Nephron progenitor cell (in vitro differentiated cells): ENCODE measurements around the gene PRKCQ.
"Not testable (repeated sequence)": the region's sequence is repeated elsewhere in the genome, so short reads cannot be mapped to it uniquely, and the experiment has no call there.

Experiments
- DNase-seq: peaks from one replicate; pipeline ENCODE4 v3.0.0; 2021
- H3K27ac Mint-ChIP-seq: 2 replicates; pipeline ENCODE4 v1.8.0; 2021; ENCODE audit warnings: mild to moderate bottlenecking, moderate library complexity, mixed read lengths
- H3K27me3 Mint-ChIP-seq: 2 replicates; pipeline ENCODE4 v1.8.0; 2021; ENCODE audit warnings: mild to moderate bottlenecking, low read depth, mixed read lengths; ENCODE audit not compliant: poor library complexity
- H3K36me3 Mint-ChIP-seq: 2 replicates; pipeline ENCODE4 v1.8.0; 2021; ENCODE audit warnings: low read depth, mixed read lengths
- H3K4me1 Mint-ChIP-seq: 2 replicates; pipeline ENCODE4 v1.8.0; 2021; ENCODE audit warnings: mixed read lengths
- H3K4me3 Mint-ChIP-seq: 2 replicates; pipeline ENCODE4 v1.8.0; 2021; ENCODE audit warnings: mild to moderate bottlenecking, moderate library complexity, mixed read lengths
- H3K9me3 Mint-ChIP-seq: 2 replicates; pipeline ENCODE4 v1.8.0; 2021; ENCODE audit warnings: mild to moderate bottlenecking, moderate library complexity, mixed read lengths
- CTCF ChIP-seq: fragments of 200-600 bp; sonication (generic); IDR thresholded peaks from 2 replicates; pipeline ENCODE4 v1.5.0; 2021; ENCODE audit warnings: antibody characterized with exemption

The PRKCQ gene

GRCh38 chr10:6476989-6477388 is 103.1 kb downstream of the PRKCQ start:
- no peaks in the 10 kb centered on the region for H3K27me3 Mint-ChIP-seq
- peaks cover 31% of the 10 kb centered on the region for H3K36me3 Mint-ChIP-seq
- DNase-seq = no peak
- TF ChIP-seq CTCF = no peak
- no peak overlapping the region for H3K4me3 Mint-ChIP-seq
- peaks cover 29% of the 10 kb centered on the region for H3K4me1 Mint-ChIP-seq
- H3K27ac Mint-ChIP-seq = no peak overlapping the region
- no peaks in the 10 kb centered on the region for H3K9me3 Mint-ChIP-seq

- H3K27me3 Mint-ChIP-seq = no peaks in the 10 kb centered on the region
- no peak overlapping the region for H3K4me3 Mint-ChIP-seq
- H3K36me3 Mint-ChIP-seq = peaks cover 43% of the 10 kb centered on the region
- peaks cover 34% of the 10 kb centered on the region for H3K4me1 Mint-ChIP-seq
- TF ChIP-seq CTCF = no peak
- DNase-seq = no peak
- H3K9me3 Mint-ChIP-seq = peaks cover 16% of the 10 kb centered on the region
- no peak overlapping the region for H3K27ac Mint-ChIP-seq
Measured at GRCh38 chr10:6474871-6475270, 105.2 kb downstream of the PRKCQ start.

- no peak for DNase-seq
- H3K27me3 Mint-ChIP-seq = no peaks in the 10 kb centered on the region
- peaks cover 47% of the 10 kb centered on the region for H3K36me3 Mint-ChIP-seq
- H3K27ac Mint-ChIP-seq = peak overlapping the region; percentile 70
- H3K9me3 Mint-ChIP-seq = peaks cover 21% of the 10 kb centered on the region
- no peak overlapping the region for H3K4me3 Mint-ChIP-seq
- no peak for TF ChIP-seq CTCF
- peaks cover 34% of the 10 kb centered on the region for H3K4me1 Mint-ChIP-seq
Measured at GRCh38 chr10:6473901-6474370, 106.1 kb downstream of the PRKCQ start.

GRCh38 chr10:6473430-6473829 is 106.6 kb downstream of the PRKCQ start:
- H3K4me1 Mint-ChIP-seq = peaks cover 34% of the 10 kb centered on the region

GRCh38 chr10:6472710-6473005 is 107.4 kb downstream of the PRKCQ start:
- H3K9me3 Mint-ChIP-seq = peaks cover 21% of the 10 kb centered on the region
- not testable (repeated sequence) for H3K27me3 Mint-ChIP-seq, DNase-seq, H3K4me3 Mint-ChIP-seq, H3K27ac Mint-ChIP-seq
- peaks cover 38% of the 10 kb centered on the region for H3K4me1 Mint-ChIP-seq
- peaks cover 38% of the 10 kb centered on the region for H3K36me3 Mint-ChIP-seq

More at GRCh38 chr10:6473430-6473829, 106.6 kb downstream of the PRKCQ start:
- Mint-ChIP-seq H3K4me3 (no peak overlapping the region), H3K27ac (no peak overlapping the region), H3K27me3 (no peaks in the 10 kb centered on the region), H3K36me3 (peaks cover 45% of the 10 kb centered on the region), H3K9me3 (peaks cover 21% of the 10 kb centered on the region)
- TF ChIP-seq CTCF = no peak
- DNase-seq = no peak

GRCh38 chr10:6470894-6471618 is 109.0 kb downstream of the PRKCQ start:
- H3K27ac Mint-ChIP-seq = no peak overlapping the region
- H3K9me3 Mint-ChIP-seq = peaks cover 21% of the 10 kb centered on the region
- H3K4me1 Mint-ChIP-seq = peaks cover 54% of the 10 kb centered on the region
- no peak for DNase-seq
- no peaks in the 10 kb centered on the region for H3K27me3 Mint-ChIP-seq
- TF ChIP-seq CTCF = no peak
- H3K36me3 Mint-ChIP-seq = peaks cover 32% of the 10 kb centered on the region
- no peak overlapping the region for H3K4me3 Mint-ChIP-seq
